ENCODE data around the gene UHRF2. TPM values are rescaled to one million over a fixed set of nuclear protein-coding genes. Genes with fewer than 3 reads are reported as not detected.

UHRF2 gene
- total RNA-seq, 1 experiment from 2014 or later = 40.6 TPM

GRCh38 chr9:6414247-6414641 is 1.2 kb downstream of the UHRF2 start:
- H3K9me3 ChIP-seq (ENCODE audit: control insufficient read depth in 1 of 2, insufficient read depth in 1 of 2, low read depth in 1 of 2, low read length in 2 of 2) = no peaks in the 10 kb centered on the region
- TF ChIP-seq, protein P1, sequence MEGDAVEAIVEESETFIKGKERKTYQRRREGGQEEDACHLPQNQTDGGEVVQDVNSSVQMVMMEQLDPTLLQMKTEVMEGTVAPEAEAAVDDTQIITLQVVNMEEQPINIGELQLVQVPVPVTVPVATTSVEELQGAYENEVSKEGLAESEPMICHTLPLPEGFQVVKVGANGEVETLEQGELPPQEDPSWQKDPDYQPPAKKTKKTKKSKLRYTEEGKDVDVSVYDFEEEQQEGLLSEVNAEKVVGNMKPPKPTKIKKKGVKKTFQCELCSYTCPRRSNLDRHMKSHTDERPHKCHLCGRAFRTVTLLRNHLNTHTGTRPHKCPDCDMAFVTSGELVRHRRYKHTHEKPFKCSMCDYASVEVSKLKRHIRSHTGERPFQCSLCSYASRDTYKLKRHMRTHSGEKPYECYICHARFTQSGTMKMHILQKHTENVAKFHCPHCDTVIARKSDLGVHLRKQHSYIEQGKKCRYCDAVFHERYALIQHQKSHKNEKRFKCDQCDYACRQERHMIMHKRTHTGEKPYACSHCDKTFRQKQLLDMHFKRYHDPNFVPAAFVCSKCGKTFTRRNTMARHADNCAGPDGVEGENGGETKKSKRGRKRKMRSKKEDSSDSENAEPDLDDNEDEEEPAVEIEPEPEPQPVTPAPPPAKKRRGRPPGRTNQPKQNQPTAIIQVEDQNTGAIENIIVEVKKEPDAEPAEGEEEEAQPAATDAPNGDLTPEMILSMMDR (IDR thresholded peaks at IDR 0.05 in 2 of 3, conservative IDR thresholded peaks at IDR 0.05 in 1 of 3; ENCODE audit: borderline replicate concordance in 1 of 3, insufficient read depth in 1 of 3, low read depth in 2 of 3, low read length in 2 of 3) = no peak
- TF ChIP-seq, protein P2, sequence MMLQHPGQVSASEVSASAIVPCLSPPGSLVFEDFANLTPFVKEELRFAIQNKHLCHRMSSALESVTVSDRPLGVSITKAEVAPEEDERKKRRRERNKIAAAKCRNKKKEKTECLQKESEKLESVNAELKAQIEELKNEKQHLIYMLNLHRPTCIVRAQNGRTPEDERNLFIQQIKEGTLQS (IDR thresholded peaks at IDR 0.05) = no peak
- TF ChIP-seq, protein P3, sequence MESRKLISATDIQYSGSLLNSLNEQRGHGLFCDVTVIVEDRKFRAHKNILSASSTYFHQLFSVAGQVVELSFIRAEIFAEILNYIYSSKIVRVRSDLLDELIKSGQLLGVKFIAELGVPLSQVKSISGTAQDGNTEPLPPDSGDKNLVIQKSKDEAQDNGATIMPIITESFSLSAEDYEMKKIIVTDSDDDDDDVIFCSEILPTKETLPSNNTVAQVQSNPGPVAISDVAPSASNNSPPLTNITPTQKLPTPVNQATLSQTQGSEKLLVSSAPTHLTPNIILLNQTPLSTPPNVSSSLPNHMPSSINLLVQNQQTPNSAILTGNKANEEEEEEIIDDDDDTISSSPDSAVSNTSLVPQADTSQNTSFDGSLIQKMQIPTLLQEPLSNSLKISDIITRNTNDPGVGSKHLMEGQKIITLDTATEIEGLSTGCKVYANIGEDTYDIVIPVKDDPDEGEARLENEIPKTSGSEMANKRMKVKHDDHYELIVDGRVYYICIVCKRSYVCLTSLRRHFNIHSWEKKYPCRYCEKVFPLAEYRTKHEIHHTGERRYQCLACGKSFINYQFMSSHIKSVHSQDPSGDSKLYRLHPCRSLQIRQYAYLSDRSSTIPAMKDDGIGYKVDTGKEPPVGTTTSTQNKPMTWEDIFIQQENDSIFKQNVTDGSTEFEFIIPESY (IDR thresholded peaks at IDR 0.05; ENCODE audit: extremely low read depth, insufficient replicate concordance, low read length) = no peak
- no peak for TF ChIP-seq MAX (IDR thresholded peaks at IDR 0.05)
- no peak for TF ChIP-seq EZH2 (IDR thresholded peaks at IDR 0.05)
- no peak for TF ChIP-seq EGR1 (IDR thresholded peaks at IDR 0.05; ENCODE audit: low read depth)
- no peak for TF ChIP-seq RAD21 (IDR thresholded peaks at IDR 0.05; ENCODE audit: low read depth)
- TF ChIP-seq CEBPB (IDR thresholded peaks at IDR 0.05; ENCODE audit: low read depth) = no peak
- no peak for TF ChIP-seq SP1 (IDR thresholded peaks at IDR 0.05; ENCODE audit: low read depth)
- TF ChIP-seq POLR2A (IDR thresholded peaks at IDR 0.05; ENCODE audit: borderline replicate concordance, extremely low read depth, insufficient read depth, insufficient read length) = no peak
- no peak for TF ChIP-seq CBX3 (IDR thresholded peaks at IDR 0.05; ENCODE audit: low read depth)
- no peak for TF ChIP-seq FOSL1 (IDR thresholded peaks at IDR 0.05; ENCODE audit: low read depth)
- H3K36me3 ChIP-seq (ENCODE audit: control insufficient read depth in 1 of 2, insufficient read depth in 2 of 2, low read length in 2 of 2) = no peaks in the 10 kb centered on the region
- ChIA-PET POLR2A (interaction anchor here (1.0 to 1.9 kb wide), 4 partner anchors 10 to 20 kb away, joined by 3 to 5 read pairs (median 4); no protein-coding TSS in a partner anchor), CTCF (no interaction called here), RAD21 (ENCODE audit: low non-redundant PET in 1 of 2, low total read pairs in 2 of 2, uncharacterized antibody in 2 of 2, unreplicated experiment in 2 of 2) (no interaction called here)
- H3K4me3 ChIP-seq (replicated peaks in 1 of 2; ENCODE audit: low read depth in 1 of 2, low read length in 2 of 2) = peak overlapping the region; percentile 90 to 92
- H3K4me2 ChIP-seq (ENCODE audit: low read length) = peak overlapping the region; percentile 82
- H3K9ac ChIP-seq (ENCODE audit: low read length) = peak overlapping the region; percentile 89
- ATAC-seq = no peak
- no peaks in the 10 kb centered on the region for H3K9me2 ChIP-seq (ENCODE audit: insufficient read depth)
- H3K79me2 ChIP-seq (ENCODE audit: insufficient read depth, low read length) = peaks cover 59% of the 10 kb centered on the region
- no peak overlapping the region for H2AFZ ChIP-seq (ENCODE audit: low read depth, low read length, poor library complexity, severe bottlenecking)
- H3K4me1 ChIP-seq (ENCODE audit: control insufficient read depth in 1 of 2, insufficient read depth in 2 of 2, low read length in 2 of 2) = peaks cover 8 to 18% of the 10 kb centered on the region in 2 experiments; a peak in 3 of 4 replicates
- DNase-seq (ENCODE audit: low read depth, low spot score) = no peak
- H4K20me1 ChIP-seq (ENCODE audit: insufficient read depth) = no peaks in the 10 kb centered on the region; the same call in 1 of the 2 replicates
- intact Hi-C loops (cut with micrococcal nuclease) = loop anchor here (10.0 kb wide), 1 partner anchor 341 kb away; the partner anchor contains the start of gene KDM4C
- no TSS peak for BruUV-seq (replicated peaks)
- no peaks in the 10 kb centered on the region for H3K27me3 ChIP-seq (ENCODE audit: insufficient read depth, low read length)
- H3K27ac ChIP-seq (ENCODE audit: low read depth, low read length) = peak overlapping the region; percentile 83; the same call in 1 of the 2 replicates
